Erythroblast (primary cell): ENCODE results near the gene TENM4.

Experiments
- DNase-seq, 2 experiments: peaks; one replicate each; lab custom pipeline; 2025; lab: John Stamatoyannopoulos, UW
- GATA1 ChIP-seq: IDR thresholded peaks from 2 replicates; pipeline ENCODE4 v1.6.1; 2011; ENCODE audit warnings: low read depth, mild to moderate bottlenecking, control low read depth, low read length, moderate library complexity
- POLR2A ChIP-seq: IDR thresholded peaks from 2 replicates; pipeline ENCODE4 v1.6.1; 2011; ENCODE audit warnings: mild to moderate bottlenecking, low read length

TENM4 gene

GRCh38 chr11:78691215-78691614 is 749.6 kb downstream of the TENM4 start:
- no peak for DNase-seq
- no peak for TF ChIP-seq GATA1
- no peak for TF ChIP-seq POLR2A

DNA sequence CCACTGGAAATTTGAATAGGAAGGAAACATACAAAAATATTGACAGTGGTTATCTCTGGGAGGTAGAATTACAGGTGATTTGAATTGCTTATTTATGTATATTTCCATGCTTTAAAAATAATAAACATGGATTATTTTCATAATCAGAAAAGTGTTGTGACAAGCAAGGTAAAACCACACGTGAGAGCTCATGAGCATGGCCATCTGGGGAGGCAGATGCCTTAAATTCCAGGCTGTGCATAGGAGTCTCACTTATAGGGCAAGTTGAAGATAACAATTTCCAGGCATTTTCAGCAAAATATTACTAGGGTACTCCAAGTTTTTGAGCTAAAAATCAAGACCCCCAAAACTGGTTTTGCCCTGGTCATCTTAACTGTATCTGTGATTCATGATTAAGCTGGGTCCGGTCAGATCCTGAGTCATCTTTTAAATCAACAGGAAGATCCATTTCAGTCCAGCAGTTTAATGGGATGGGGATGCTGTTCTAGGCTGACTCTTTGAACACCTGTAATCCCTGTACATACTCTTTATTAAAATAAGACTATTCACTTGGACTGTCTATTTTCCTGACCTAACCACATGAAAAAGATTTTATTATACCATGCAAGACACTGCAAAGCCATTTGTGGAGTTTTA is 750.4 kb downstream of the TENM4 start:
- no peak for TF ChIP-seq POLR2A
- TF ChIP-seq GATA1 = no peak
- no peak for DNase-seq

GRCh38 chr11:78689585-78690153 is 751.2 kb downstream of the TENM4 start:
- DNase-seq = no peak
- TF ChIP-seq GATA1 = no peak
- TF ChIP-seq POLR2A = no peak

DNA sequence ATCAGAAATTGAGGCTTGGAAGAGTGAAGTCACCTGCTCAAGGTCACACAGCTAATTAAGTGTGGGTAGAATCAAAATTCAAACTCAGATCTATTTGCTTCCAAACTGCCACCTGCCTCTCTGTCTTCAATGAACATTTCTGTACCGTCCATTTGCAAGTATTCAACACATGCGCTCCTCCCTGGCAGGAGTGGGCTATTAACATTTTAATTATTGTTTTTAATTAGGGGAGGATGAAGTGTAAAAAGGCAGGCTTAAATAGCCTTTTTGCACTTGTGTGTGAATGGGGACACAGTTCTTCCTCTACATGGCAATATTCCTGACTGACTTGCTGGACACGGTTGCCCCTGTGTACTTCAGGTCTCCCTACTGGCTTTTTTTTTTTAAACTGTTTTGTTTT is 751.7 kb downstream of the TENM4 start:
- TF ChIP-seq POLR2A (no peak), GATA1 (no peak)
- no peak for DNase-seq

DNA sequence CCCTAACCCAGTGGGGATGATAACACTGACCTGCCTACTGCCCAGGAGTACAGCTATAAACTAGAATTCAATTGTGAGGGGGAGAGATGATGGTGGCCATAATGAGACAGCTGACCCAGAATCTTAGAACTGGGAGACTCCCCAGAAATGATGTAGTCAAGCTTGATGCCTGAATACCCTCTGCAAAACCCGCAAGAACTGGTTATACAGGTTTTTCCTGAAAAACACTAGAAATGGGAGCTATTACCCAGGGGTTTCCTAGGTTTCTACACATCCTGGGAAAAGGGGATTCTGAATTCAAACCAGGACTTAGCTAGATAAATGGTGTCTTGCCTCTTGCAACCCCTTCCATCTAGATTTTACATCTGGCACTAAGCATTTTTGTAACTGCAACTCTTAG is 752.4 kb downstream of the TENM4 start:
- TF ChIP-seq GATA1 (no peak), POLR2A (no peak)
- DNase-seq = no peak

- no peak for TF ChIP-seq POLR2A
- TF ChIP-seq GATA1 = no peak
- DNase-seq = no peak
These were observed 755.7 kb downstream of the TENM4 start for GRCh38 chr11:78685156-78685555.

- DNase-seq = no peak
- TF ChIP-seq POLR2A (no peak), GATA1 (no peak)
These were observed 756.5 kb downstream of the TENM4 start for GRCh38 chr11:78684377-78684776.

GRCh38 chr11:78683774-78684173 is 757.1 kb downstream of the TENM4 start:
- no peak for TF ChIP-seq GATA1
- no peak for TF ChIP-seq POLR2A
- DNase-seq = no peak

DNA sequence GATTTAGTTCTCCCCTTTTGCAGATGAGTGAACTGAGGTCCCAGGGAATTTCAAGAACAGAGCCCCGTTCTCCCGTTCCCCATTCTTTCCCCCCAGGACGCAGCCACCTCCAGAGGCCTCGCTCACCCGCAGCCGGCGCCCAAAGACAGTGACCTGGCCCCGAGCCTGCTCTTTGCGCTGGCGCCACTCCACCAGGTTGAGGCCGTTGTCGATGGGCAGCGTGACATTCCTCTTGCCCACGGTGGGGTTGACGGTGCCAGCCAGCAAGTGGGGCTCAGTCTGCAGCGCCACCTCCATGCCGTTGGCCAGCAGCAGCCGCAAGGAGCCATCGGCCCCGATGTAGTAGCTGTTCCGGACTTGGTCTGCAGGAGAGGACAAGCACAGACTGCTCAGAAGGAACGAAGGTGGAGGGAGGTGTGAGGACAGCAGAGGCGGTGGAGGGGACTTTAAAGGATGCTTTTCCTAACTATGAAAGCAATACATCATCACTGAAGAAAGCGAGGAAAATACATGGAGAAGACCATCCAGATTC is 764.7 kb downstream of the TENM4 start:
- no peak for DNase-seq
- TF ChIP-seq POLR2A (no peak), GATA1 (no peak)

GRCh38 chr11:78672850-78673620 is 767.8 kb downstream of the TENM4 start:
- TF ChIP-seq POLR2A (no peak), GATA1 (no peak)
- no peak for DNase-seq

DNA sequence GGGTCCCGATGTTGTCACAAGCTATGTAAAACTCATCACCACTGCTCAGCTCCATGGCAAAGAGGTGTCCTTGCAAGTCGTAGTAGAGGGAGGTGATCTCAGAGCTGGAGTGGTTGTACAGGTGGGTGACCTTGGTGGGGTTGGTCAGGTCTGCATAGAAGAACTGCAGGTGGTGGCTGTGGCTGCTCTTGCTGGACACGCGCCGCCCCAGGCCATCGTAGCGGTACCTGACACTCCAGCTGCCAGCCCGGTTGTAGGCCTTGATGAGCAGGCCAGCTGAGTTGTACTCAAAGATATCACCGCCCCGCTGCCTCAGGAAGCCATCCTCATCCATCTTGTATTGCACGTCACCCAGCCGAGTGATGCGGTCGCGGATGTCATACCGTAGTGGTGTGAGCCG is 771.6 kb downstream of the TENM4 start:
- no peak for DNase-seq
- no peak for TF ChIP-seq POLR2A
- no peak for TF ChIP-seq GATA1

- peak in 1 of 2 experiments; percentile 24 for DNase-seq
- TF ChIP-seq POLR2A (no peak), GATA1 (no peak)
These were observed 773.4 kb downstream of the TENM4 start for GRCh38 chr11:78667461-78667860.

DNA sequence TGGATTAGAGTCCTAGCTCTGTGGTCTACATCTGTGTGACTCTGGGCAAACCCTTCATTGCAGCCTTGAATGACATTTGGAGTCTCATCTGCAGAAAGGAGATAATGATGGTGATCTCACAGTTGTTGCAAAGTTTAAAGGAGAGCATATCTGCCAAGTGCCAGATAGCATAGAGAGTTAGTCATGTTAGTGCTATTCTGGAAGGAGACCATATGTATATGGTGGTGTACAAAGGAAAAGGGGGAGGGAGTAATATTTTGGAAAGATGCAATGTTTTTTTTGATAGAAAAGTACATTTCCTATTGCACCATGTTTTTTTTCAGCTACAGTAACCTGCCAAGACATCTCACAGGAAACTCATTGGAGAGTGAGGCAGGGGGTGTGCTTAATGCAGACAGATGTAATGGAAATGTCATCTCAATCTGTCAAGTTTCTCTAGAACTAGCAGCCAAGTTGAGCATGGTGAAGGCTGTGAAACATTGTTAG is 774.1 kb downstream of the TENM4 start:
- peak; percentile 87 to 94 for DNase-seq
- TF ChIP-seq GATA1 (no peak), POLR2A (no peak)

- TF ChIP-seq GATA1 (no peak), POLR2A (no peak)
- no peak for DNase-seq
These were observed 776.2 kb downstream of the TENM4 start for GRCh38 chr11:78664636-78665035.

GRCh38 chr11:78662811-78663210 is 778.0 kb downstream of the TENM4 start:
- TF ChIP-seq GATA1 (no peak), POLR2A (no peak)
- DNase-seq = no peak
